GM19193 (cell line): ENCODE measurements around the gene LYAR.

Experiments used
- POLR2A ChIP-seq: IDR thresholded peaks from 4 replicates; pipeline ENCODE4 v1.6.1; 2011; ENCODE audit not compliant: insufficient read depth, insufficient read length; ENCODE audit errors: extremely low read depth

Gene LYAR

DNA sequence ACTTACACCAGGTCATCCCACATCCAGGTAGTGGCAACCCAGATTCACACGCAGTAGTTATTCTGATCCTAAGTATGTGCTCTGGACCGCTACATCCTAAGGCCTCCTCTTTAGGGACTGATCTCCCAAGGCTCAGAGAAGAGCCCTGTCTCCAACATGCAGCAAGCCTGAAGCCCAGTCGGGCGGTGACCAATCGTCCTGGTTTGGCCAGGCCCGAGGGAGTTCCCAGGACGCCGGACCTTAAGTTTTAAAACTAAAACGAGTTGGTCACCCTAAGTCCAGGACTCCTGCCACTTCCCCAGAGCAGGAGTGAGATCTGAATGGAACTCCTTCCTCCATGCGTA is 385 bp downstream of the LYAR start:
- no peak for TF ChIP-seq POLR2A

DNA sequence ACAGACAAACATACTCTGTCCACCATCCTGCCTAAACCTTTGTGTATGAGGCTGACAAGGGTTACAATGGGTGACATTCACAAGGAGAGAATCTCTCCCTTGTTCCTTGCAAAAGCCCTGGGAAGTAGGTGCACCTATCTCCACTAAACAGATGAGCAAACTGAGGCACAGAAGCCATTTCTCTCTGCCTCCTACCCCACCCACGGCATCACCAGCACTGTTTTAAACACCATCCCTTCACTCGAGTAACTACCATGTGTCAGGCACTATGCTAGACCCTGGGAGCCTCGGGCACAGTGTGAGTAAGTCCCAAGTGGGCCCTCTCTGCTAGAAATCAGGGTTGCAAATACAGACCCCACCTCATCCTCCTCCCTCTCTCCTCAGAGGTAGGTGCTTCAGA is 899 bp downstream of the LYAR start:
- no peak for TF ChIP-seq POLR2A

DNA sequence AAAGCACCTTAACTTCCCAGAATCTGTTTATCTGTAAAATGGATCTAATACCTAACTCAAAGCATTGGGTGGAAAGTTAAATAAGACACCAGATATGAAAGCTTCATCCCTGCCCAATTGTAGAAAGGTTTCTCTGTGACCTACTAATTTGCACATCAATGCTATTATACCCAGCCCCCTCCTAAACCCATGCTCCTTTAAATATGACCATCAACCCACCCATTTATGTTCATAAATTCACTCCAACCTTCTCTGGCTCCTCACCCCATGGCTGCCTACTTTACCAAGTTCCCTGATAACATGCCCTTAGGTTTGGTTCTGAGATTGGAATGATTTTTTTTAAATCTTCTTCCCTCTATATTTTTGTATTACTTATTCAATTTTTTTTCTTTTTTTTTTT is 1.9 kb downstream of the LYAR start:
- no peak for TF ChIP-seq POLR2A

DNA sequence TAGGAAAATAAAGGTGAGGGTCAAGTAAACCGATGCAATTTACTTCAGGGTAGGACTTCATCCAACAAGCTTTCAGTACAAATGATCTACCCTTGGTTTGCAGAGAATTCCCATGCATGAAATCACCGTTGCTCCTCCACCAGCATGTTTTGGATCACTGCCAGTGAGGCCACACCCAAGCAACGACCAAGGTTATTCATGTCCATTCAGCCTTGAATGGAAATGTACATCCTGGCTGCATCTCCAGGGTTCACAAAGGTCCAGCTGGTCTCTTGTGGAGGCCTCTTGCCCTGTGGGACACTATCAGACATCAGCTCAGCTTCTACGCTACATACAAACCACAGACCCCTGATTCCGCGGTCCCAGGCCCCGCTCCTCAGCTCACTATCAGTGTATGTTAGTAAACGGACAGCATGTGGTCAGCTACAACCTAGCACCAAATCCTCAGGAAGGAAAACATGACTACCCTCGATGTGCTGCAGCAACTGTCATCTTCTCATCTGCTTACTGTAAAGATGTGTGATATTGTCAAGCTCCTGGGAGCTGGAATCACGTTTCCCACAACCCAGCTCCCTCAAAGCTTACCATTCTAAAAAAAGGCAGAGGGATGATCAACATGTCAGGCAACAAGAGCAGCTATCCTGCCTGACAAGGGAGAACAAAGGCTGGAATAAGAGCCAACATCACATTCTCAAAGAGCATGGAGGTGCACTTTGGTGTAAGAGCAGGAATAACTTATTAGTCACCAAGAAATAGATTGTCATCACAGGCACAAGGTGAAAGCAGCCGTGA is 4.9 kb downstream of the LYAR start:
- TF ChIP-seq POLR2A, result no peak

DNA sequence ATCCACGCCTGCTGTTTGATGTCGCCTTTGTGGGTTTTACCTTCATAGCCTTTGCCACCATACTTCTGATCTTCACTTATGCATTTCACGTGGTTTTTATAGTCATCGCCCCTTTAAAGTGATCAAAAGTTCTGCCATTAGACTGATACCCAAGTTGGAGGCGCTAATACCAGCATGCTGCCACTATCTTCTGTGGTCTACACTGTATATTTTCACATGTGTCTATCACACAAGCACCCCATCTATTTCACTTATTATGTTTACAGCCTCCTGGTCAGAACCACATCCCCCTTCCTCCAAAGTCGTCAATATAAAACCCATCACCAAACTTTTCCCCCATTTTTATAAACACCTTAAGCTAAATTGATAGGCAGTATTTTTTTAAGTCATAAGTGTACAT is 8.2 kb downstream of the LYAR start:
- TF ChIP-seq POLR2A, result no peak

DNA sequence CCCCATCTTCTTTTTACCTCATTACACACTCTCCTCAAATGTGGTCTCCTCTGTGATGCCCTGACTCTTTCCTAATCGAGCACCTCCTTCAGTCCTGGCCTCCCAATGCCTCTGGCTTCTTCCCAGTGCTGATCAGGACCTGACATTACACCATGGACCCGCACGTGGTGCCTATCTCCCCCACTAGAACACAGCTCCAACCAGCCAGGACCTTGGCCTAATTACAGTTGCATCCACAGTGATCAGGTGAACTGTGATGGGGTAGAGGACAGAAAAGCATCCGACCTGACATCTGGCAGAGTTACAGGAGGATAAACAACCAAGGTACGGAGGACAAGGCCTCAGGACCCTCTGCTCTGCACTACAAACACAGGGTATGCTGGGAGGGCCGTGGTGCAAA is 12.4 kb downstream of the LYAR start:
- no peak for TF ChIP-seq POLR2A

DNA sequence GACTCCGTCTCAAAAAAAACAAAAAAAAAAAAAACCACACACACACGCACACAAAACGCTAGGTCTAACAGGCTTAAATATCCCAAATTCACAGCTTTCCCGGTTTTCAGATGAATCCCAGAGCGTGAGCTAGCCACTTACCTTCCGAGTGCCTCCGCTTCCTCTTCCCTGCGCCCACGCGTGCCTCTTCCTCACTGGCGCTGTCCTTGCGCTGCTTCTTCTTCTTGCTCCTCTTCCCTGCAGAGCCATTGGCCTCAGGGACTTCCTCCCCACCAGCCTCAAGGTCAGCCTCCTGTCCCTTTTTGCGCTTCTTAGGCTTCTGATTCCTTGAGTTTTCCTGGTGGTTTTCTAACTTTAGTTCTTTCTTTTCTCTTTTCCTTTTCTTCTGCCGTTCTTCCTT is 15.7 kb downstream of the LYAR start:
- no peak for TF ChIP-seq POLR2A

DNA sequence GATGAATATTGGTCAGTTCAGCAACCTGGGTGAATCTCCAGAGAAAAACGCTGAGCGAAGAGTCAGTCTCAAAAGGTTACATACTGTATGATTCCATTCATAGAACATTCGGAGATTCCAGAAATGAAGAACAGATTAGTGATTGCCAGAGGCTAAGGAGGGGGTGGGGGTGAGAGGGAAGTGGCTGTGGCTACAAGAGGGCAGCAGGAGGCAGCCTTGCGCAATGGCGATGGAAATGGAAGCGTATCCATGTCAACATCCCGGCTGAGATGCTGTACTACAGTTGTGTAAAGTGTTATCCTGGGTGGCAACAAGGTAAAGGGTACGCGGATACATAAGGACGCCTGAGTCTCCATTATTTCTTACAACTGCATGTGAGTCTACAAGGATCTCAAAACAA is 18.0 kb downstream of the LYAR start:
- TF ChIP-seq POLR2A, result no peak

DNA sequence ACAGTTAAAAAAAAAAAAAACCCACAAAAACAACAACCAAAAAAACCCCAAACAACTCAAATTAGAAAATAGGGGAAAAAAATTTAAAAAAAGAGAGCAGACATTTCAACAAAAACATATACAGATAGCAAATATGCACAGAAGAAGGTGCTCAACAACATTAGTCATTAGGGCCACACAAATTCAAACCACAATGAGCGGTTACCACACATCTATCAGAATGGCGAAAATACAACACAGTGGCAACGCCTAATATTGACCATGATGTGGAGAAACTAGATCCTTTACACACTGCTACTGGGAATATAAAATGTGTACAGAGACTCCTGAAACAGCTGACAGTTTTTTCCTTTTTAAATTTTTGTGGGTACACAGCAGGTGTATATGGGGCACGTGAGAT is 19.4 kb downstream of the LYAR start:
- TF ChIP-seq POLR2A, result no peak

DNA sequence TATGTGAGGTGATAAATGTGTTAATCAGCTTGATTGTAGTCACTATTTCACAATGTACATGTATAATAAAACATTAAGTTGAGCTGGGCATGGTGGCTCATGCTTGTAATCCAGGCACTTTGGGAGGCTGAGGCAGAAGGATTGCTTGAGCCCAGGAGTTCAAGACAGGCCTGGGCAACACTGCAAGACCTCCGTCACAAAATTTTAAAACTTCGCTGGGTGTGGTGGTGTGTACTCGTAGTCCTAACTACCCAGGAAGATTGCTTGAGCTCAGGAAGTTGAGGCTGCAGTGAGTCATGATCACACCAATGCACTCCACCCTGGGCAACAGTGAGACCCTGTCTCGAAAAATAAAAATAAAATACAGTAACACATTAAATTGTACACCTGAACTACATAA is 20.1 kb downstream of the LYAR start:
- TF ChIP-seq POLR2A, result no peak

DNA sequence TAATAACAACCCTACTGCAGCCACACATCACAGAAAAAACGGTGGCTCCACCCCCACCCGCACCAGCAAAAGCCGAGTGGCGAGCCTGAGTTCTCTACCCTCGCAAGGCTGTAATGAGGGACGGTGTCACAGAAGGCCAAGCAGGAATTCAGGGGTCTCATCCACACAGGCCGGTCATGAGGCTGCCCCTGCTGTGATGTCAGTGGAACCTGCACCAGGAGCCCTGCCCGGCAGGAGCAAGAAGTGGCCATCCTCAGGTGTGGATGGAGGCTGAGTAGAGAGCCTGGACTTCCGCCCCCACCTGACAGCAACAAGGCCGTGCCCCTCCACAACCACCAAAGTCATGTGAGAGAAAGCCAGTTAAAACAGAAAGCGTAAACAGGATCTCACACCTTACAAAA is 20.6 kb downstream of the LYAR start:
- no peak for TF ChIP-seq POLR2A

DNA sequence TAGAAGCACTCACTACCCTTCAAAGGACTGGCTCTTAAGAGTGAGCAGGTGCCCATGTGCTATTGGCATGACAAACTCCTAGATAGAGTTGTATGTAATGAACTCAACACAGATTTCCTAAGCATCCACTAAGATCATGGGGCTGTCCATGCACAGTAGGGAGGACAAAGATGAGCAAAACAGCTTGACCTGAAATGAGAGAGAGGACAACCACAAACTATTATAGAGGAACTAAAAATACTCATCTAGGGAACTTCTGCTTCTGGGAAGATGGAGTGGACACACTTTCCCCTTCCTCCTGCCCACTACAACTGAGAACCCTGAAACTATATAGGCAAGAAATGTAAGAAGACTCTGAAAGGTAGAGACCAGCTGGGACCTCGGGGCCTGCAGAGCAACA is 21.2 kb downstream of the LYAR start:
- TF ChIP-seq POLR2A, result no peak

DNA sequence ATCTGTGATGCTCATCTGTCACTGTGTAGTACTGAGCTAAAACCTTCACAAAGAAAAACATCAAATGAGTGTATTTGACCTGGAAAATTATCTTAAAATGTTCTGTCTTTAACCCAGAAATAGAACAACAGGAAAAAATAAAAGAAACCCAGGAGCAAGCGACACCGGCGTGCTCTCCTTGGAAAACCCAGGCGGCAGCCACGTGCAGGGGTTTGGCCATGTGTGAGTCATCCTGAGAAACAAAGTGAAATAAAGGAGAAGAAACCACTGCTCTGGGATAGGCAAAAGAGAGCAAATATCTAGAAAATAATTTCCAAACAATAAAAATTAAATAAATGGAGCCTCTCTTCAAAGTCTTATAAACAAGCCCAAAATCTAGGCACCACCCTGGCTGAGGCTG is 22.0 kb downstream of the LYAR start:
- TF ChIP-seq POLR2A, result no peak

DNA sequence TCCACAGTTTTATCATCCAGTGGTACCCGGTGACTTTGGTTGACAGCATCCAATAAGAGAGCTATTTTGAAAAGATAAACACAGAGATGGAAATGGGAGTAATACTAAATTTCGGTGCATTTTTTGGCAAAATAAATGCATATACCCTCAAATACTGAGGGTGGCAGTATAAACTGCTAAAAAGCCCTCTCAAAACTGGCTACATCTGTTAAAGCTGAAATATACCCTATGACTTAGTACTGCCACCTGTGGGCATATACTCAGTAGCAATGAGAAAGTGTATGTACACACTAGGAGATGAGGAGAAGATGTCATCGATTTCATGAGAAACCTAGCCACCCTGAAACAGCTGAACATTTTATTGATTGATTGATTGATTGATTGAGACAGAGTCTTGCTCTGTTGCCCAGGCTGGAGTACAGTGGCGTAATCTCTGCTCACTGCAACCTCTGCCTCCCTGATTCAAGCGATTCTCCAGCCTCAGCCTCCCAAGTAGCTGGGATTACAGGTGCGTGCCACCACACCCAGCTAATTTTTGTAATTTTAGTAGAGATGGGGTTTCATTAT is 29.7 kb downstream of the LYAR start:
- TF ChIP-seq POLR2A, result no peak

DNA sequence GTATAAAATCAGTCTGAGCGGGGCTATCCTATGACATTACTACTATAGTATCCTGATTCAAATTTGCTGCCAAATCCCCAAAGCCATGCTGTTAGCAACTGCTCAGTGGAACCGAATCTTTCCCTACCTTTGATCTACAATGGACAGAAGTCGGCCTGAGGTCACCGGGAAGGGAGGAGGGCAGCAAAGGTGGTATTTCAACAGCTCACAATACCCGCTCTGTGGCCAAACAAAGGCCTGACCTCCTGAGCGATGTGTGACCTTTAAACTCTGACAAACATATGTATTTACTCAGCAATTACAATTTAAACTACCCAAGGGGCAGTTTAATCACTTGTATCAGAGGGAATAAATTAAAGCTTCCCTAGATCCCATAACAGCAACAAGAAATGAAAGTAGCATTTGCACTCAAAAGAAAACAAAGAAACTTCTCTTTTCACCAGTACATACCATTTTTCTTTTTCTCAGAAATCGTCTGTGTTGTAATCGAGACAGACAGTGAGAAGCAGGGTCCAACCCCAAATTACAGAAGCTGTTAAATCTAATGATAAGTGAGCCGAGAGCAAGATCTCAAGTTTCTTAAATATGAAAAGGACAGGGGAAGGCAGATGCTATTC is 30.4 kb downstream of the LYAR start:
- no peak for TF ChIP-seq POLR2A

DNA sequence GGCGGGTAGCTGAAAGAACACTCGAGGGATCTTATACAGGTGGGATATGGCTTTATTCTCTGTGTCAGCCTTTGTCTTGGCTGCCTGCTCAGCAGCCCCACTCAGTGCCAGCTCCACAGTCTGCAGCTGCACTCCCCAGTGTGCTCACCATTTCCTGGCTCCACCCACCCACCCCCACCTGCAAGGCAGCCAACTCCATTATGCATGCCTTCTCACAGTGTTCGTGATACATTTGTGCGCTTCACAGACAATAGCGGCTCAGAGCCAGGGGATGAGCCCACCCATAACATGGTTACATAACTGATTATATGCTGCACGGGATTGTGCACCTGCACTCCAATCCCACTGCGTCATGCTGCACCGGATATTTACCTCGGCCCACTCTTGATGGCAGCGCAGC is 33.2 kb downstream of the LYAR start:
- TF ChIP-seq POLR2A, result no peak

DNA sequence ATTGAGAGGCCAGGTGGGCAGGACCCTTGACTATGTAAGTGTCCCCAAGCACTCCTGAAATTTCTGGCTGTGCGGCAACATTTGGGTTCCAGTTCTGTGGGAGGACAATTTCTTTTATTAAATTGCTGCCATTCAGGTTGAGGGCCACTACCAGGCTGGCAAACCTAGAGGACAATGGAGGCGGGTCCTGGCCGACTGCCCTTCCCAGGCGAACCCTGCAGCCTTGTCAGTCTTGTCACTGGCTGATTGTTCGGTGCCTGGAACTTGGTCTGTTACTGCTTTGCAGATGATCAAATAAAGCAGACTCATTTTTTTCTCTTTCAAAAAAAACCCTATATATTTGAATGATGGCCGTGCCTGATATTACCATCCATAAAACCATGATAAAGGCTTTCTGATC is 35.3 kb downstream of the LYAR start:
- no peak for TF ChIP-seq POLR2A

DNA sequence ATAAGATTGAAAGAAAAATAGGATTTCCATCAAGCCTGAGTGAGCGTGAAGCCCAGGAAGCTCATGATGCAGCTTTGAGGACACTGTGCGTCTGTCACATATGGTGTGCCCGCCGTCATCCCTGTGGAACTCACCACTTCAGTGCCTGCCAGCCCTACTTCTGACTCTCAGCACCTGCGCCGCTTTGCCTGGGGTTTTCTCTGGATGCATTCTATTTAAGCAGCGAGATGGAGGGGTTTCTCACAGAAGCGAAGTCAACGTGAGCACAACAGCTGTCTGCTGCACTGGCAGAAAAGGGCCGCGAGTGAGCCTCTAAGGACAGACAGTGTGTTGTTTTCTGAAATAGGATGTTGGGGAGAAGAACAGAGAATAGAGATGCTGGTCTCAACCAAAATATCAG is 35.8 kb downstream of the LYAR start:
- TF ChIP-seq POLR2A, result no peak

DNA sequence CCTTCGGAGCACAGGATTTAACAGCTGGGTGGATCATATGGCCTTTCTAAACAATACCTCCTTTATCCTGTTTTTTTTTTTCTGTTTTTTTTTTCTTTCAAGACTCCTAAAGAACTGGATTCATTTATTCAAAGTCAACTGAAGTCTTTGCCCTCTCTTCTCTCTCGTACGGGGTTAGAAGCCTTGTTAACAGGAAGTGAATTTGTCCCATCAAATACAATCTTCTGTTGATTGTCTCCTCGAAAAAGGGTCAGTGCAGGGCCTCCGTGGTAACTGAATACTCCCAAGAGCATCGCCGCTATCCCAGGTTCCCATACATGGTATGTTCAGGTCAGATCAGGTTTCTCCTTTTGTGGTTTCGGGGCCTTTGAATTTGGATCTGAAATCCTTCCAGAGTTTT is 40.1 kb downstream of the LYAR start:
- no peak for TF ChIP-seq POLR2A
